HepG2 (cell line): ENCODE results near the gene PPCS. TPM values are rescaled to one million over a fixed set of nuclear protein-coding genes. Genes with fewer than 3 reads are reported as not detected.

Experiments used
- CEBPG ChIP-seq: IDR thresholded peaks from 2 replicates; pipeline ENCODE4 v1.6.1; 2016
- DMTF1 ChIP-seq: sonication (generic); formaldehyde crosslinking; IDR thresholded peaks from 2 replicates; pipeline ENCODE4 v1.4.0; 2020; ENCODE audit warnings: mild to moderate bottlenecking, missing genetic modification reagents
- FOXC1 ChIP-seq: sonication (generic); formaldehyde crosslinking; IDR thresholded peaks from 2 replicates; pipeline ENCODE4 v1.8.0; 2022; ENCODE audit warnings: mild to moderate bottlenecking, missing genetic modification reagents, borderline replicate concordance
- HMGXB4 ChIP-seq, 2 experiments: sonication (generic) in 1 of 2; formaldehyde crosslinking in 1 of 2; IDR thresholded peaks; 2 replicates each; pipeline versions ENCODE4 v1.4.0 to v1.6.1; 2018 to 2020; ENCODE audit warnings: missing genetic modification reagents in 2 of 2, borderline replicate concordance in 1 of 2, low read depth in 1 of 2, mild to moderate bottlenecking in 1 of 2, missing biosample characterization in 1 of 2
- MAFF ChIP-seq: IDR thresholded peaks from 2 replicates; pipeline ENCODE4 v1.6.1; 2011; ENCODE audit warnings: low read depth, low read length, improper control_type of control experiment
- MED8 ChIP-seq: sonication (generic); formaldehyde crosslinking; IDR thresholded peaks from 2 replicates; pipeline ENCODE4 v1.8.1; 2023; ENCODE audit warnings: mild to moderate bottlenecking, missing genetic modification reagents; ENCODE audit not compliant: insufficient replicate concordance
- NFIC ChIP-seq: IDR thresholded peaks from 2 replicates; pipeline ENCODE4 v1.6.1; 2012; ENCODE audit warnings: mild to moderate bottlenecking, low read length, inconsistent platforms
- NKX3-1 ChIP-seq: sonication (generic); formaldehyde crosslinking; IDR thresholded peaks from 2 replicates; pipeline ENCODE4 v1.5.0; 2020; ENCODE audit warnings: missing genetic modification reagents
- NR2F6 ChIP-seq, 2 experiments: IDR thresholded peaks; 2 replicates each; pipeline ENCODE4 v1.6.1; 2016; ENCODE audit warnings: antibody characterized with exemption in 1 of 2, mild to moderate bottlenecking in 1 of 2
- SOX6 ChIP-seq, 2 experiments: fragments of 450-650 bp in 1 of 2; sonication (generic) in 1 of 2; formaldehyde crosslinking in 1 of 2; IDR thresholded peaks; 2 replicates each; pipeline versions ENCODE4 v1.4.0 to v1.6.1; 2017 to 2020; ENCODE audit warnings: antibody characterized with exemption in 1 of 2, mild to moderate bottlenecking in 1 of 2, missing genetic modification reagents in 1 of 2
- TP53 ChIP-seq: sonication (generic); formaldehyde crosslinking; conservative IDR thresholded peaks from 2 replicates; pipeline ENCODE4 v1.4.0; 2020; ENCODE audit warnings: missing genetic modification reagents
- ZHX2 ChIP-seq, 2 experiments: sonication (generic) in 1 of 2; formaldehyde crosslinking in 1 of 2; IDR thresholded peaks; 2 replicates each; pipeline versions ENCODE4 v1.6.1 to v1.9.0; 2014 to 2022; ENCODE audit warnings: antibody characterized with exemption in 1 of 2, borderline replicate concordance in 1 of 2, inconsistent platforms in 1 of 2, low read depth in 1 of 2, missing genetic modification reagents in 1 of 2
- ZNF460 ChIP-seq: sonication (generic); formaldehyde crosslinking; IDR thresholded peaks from 2 replicates; pipeline ENCODE4 v1.5.1; 2020; ENCODE audit warnings: missing genetic modification reagents, mild to moderate bottlenecking, borderline replicate concordance
- ZNF75D ChIP-seq: sonication (generic); formaldehyde crosslinking; IDR thresholded peaks from 2 replicates; pipeline ENCODE4 v1.8.1; 2023; ENCODE audit warnings: missing genetic modification reagents, mild to moderate bottlenecking, borderline replicate concordance
- polyA plus RNA-seq, 8 experiments: library from polyadenylated mRNA; depleted of rRNA in 3 of 8; stranded (reverse) in 7 of 8; unstranded in 1 of 8; fragments of >200 nt; fragmentation: Illumina TruSeq in 4 of 8; extraction: Trizol in 4 of 8; gene quantifications; 2 replicates each; pipeline versions ENCODE4 v1.2.1 to v1.2.3, GENCODE V29; 2011 to 2016; ENCODE audit warnings: low read depth in 4 of 8, missing spikeins in 1 of 8, mixed read lengths in 1 of 8; ENCODE audit not compliant: insufficient read depth in 1 of 8
- total RNA-seq, 5 experiments: library from RNA; depleted of rRNA; stranded (reverse); fragments of >200 nt; fragmentation: Illumina TruSeq; extraction: Trizol; gene quantifications; 2 replicates each; pipeline ENCODE4 v1.2.3, GENCODE V29; 2016; ENCODE audit warnings: low read depth in 1 of 5

Gene PPCS
- total and polyA plus RNA-seq, 2 of the 13 experiments (the other 11 are each of a cell fraction or from before 2014, with no cell fraction given) = 13.4 to 38.9 TPM

GRCh38 chr1:42462828-42463763 lies 6.8 kb downstream of the PPCS start, which contains the start of gene CCDC30 (continued):
- no peak for TF ChIP-seq NKX3-1 (CRISPR knock-in tag)
- TF ChIP-seq DMTF1 = no peak
- TF ChIP-seq HMGXB4 (CRISPR knock-in tag; IDR thresholded peaks at IDR 0.05; ENCODE audit: borderline replicate concordance in 1 of 2, low read depth in 1 of 2) = no peak
- TF ChIP-seq CEBPG (CRISPR knock-in tag) = no peak
- no peak for TF ChIP-seq MED8
- TF ChIP-seq TP53 (CRISPR knock-in tag) = no peak
- TF ChIP-seq FOXC1 (CRISPR knock-in tag) = no peak
- TF ChIP-seq NFIC = no peak
- TF ChIP-seq MAFF = no peak
- no peak for TF ChIP-seq SOX6 (IDR thresholded peaks at IDR 0.05)
- no peak for TF ChIP-seq SOX6 (CRISPR knock-in tag; IDR thresholded peaks at IDR 0.05)
- no peak for TF ChIP-seq ZNF460 (CRISPR knock-in tag)
- TF ChIP-seq ZNF75D (CRISPR knock-in tag) = no peak
- TF ChIP-seq ZHX2 (IDR thresholded peaks at IDR 0.05; ENCODE audit: low read depth) = no peak
- no peak for TF ChIP-seq ZHX2 (CRISPR knock-in tag; IDR thresholded peaks at IDR 0.05; ENCODE audit: borderline replicate concordance)
- no peak for TF ChIP-seq NR2F6 (IDR thresholded peaks at IDR 0.05)
- TF ChIP-seq NR2F6 (CRISPR knock-in tag; IDR thresholded peaks at IDR 0.05) = 0 out of 2 replicates have a peak, but pooled peaks have one; percentile 17
